PC-3 (cell line): ENCODE data around the gene AGO3.

ENCODE experiments used
- EZH2 ChIP-seq: fragments of 300-600 bp; sonication (generic); IDR thresholded peaks from one replicate; pipeline ENCODE4 v1.6.1; 2017; ENCODE audit warnings: antibody characterized with exemption, mild to moderate bottlenecking, low read length; ENCODE audit not compliant: unreplicated experiment
- TF ChIP-seq, protein P1 (sequence below): fragments of 300-600 bp; sonication (generic); conservative IDR thresholded peaks from 2 replicates; pipeline ENCODE4 v1.5.1; 2017; ENCODE audit warnings: antibody characterized with exemption, low read depth, mild to moderate bottlenecking, low read length

DNA sequence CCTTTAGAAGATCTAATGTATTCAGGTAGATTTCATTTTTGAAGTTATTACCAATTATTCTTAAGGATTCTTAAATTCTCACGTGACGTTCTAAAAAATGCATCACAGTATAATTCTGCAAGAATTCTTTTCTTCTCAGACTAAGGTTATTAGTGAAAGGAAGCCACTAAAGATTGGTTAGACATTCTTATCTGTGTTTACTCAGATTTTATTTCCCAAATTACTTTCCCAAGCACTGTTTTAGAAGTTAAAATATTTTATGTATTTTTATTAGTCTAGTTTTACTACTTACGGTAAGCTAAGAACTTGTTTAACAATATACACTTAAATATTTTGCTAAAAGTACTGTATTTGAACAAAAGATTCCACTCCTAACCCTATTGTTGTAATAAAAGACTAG is 28.4 kb downstream of the AGO3 start:
- TF ChIP-seq, protein P1, sequence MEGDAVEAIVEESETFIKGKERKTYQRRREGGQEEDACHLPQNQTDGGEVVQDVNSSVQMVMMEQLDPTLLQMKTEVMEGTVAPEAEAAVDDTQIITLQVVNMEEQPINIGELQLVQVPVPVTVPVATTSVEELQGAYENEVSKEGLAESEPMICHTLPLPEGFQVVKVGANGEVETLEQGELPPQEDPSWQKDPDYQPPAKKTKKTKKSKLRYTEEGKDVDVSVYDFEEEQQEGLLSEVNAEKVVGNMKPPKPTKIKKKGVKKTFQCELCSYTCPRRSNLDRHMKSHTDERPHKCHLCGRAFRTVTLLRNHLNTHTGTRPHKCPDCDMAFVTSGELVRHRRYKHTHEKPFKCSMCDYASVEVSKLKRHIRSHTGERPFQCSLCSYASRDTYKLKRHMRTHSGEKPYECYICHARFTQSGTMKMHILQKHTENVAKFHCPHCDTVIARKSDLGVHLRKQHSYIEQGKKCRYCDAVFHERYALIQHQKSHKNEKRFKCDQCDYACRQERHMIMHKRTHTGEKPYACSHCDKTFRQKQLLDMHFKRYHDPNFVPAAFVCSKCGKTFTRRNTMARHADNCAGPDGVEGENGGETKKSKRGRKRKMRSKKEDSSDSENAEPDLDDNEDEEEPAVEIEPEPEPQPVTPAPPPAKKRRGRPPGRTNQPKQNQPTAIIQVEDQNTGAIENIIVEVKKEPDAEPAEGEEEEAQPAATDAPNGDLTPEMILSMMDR, result no peak
- no peak for TF ChIP-seq EZH2
